ENCODE measurements around the gene RUBCNL. TPM values are rescaled to one million over a fixed set of nuclear protein-coding genes. Genes with fewer than 3 reads are reported as not detected.

The RUBCNL gene
- total RNA-seq, 1 experiment from 2014 or later = not detected

- no TSS peak for BruUV-seq (replicated peaks)
- DNase-seq (ENCODE audit: low read depth, low spot score) (no peak), ATAC-seq (no peak)
- in situ Hi-C loops (cut with HindIII; ENCODE audit: low pct_unique_long_range_greater_than_20kb, low sequenced_read_pairs) (no loop called here), intact Hi-C loops (cut with micrococcal nuclease; ENCODE audit: unreplicated experiment) (no loop called here)
- no peak overlapping the region for H3K27ac ChIP-seq (ENCODE audit: low read length)
- no peaks in the 10 kb centered on the region for H3K4me1 ChIP-seq (ENCODE audit: control insufficient read depth, insufficient read depth, low read length)
- ChIA-PET POLR2A (no interaction called here), CTCF (no interaction called here)
- no peak overlapping the region for H3K4me3 ChIP-seq (ENCODE audit: low read depth in 2 of 2, low read length in 2 of 2)
- TF ChIP-seq SIN3A (IDR thresholded peaks at IDR 0.05; ENCODE audit: borderline replicate concordance, insufficient read depth, low read depth, low read length) (no peak), POLR2AphosphoS5 (IDR thresholded peaks at IDR 0.05; ENCODE audit: low read depth, low read length) (no peak), CTCF (IDR thresholded peaks at IDR 0.05) (no peak), TCF7L2 (IDR thresholded peaks at IDR 0.05; ENCODE audit: low read depth, low read length) (no peak), REST (IDR thresholded peaks at IDR 0.05; ENCODE audit: insufficient read depth in 1 of 2, low read depth in 2 of 2, low read length in 1 of 2) (no peak)
- H3K9me3 ChIP-seq (ENCODE audit: control insufficient read depth, insufficient read depth, low read depth, low read length) = no peaks in the 10 kb centered on the region
- H3K36me3 ChIP-seq (ENCODE audit: control insufficient read depth, insufficient read depth, low read length) = no peaks in the 10 kb centered on the region
- H3K27me3 ChIP-seq (ENCODE audit: control insufficient read depth, insufficient read depth, low read length) = no peaks in the 10 kb centered on the region
These were observed 77.0 kb downstream of the RUBCNL start for GRCh38 chr13:46310066-46310465.

- no TSS peak for BruUV-seq (replicated peaks)
- CTCF ChIA-PET = no interaction called here
- ATAC-seq = no peak
These were observed 79.5 kb downstream of the RUBCNL start for GRCh38 chr13:46307554-46307953.

More at GRCh38 chr13:46307554-46307953, 79.5 kb downstream of the RUBCNL start:
- no peaks in the 10 kb centered on the region for H3K27me3 ChIP-seq (ENCODE audit: control insufficient read depth, insufficient read depth, low read length)
- H3K4me3 ChIP-seq (ENCODE audit: low read depth in 2 of 2, low read length in 2 of 2) = no peak overlapping the region
- intact Hi-C loops (cut with micrococcal nuclease; ENCODE audit: unreplicated experiment) = no loop called here
- in situ Hi-C loops (cut with HindIII; ENCODE audit: low pct_unique_long_range_greater_than_20kb, low sequenced_read_pairs) = no loop called here
- TF ChIP-seq REST (IDR thresholded peaks at IDR 0.05; ENCODE audit: insufficient read depth in 1 of 2, low read depth in 2 of 2, low read length in 1 of 2) (no peak), SIN3A (IDR thresholded peaks at IDR 0.05; ENCODE audit: borderline replicate concordance, insufficient read depth, low read depth, low read length) (no peak), TCF7L2 (IDR thresholded peaks at IDR 0.05; ENCODE audit: low read depth, low read length) (no peak), POLR2AphosphoS5 (IDR thresholded peaks at IDR 0.05; ENCODE audit: low read depth, low read length) (no peak), CTCF (IDR thresholded peaks at IDR 0.05) (no peak)
- DNase-seq (ENCODE audit: low read depth, low spot score) = no peak
- no peaks in the 10 kb centered on the region for H3K9me3 ChIP-seq (ENCODE audit: control insufficient read depth, insufficient read depth, low read depth, low read length)
- H3K4me1 ChIP-seq (ENCODE audit: control insufficient read depth, insufficient read depth, low read length) = no peaks in the 10 kb centered on the region
- POLR2A ChIA-PET = no interaction called here
- no peaks in the 10 kb centered on the region for H3K36me3 ChIP-seq (ENCODE audit: control insufficient read depth, insufficient read depth, low read length)
- H3K27ac ChIP-seq (ENCODE audit: low read length) = no peak overlapping the region

All from Panc1 (cell line).